Ecto neural progenitor cell (in vitro differentiated cells): ENCODE results near the gene CELA2A.
"Not testable (repeated sequence)": the region's sequence is repeated elsewhere in the genome, so short reads cannot be mapped to it uniquely, and the experiment has no call there.

Experiments
- DNase-seq: peaks from one replicate; pipeline ENCODE4 v3.0.0-alpha.2; 2018; ENCODE audit warnings: low spot score

Gene CELA2A

GRCh38 chr1:15469821-15470448 lies 13.4 kb downstream of the CELA2A start:
- DNase-seq = not testable (repeated sequence)

- DNase-seq = not testable (repeated sequence)
These were observed 14.5 kb downstream of the CELA2A start for GRCh38 chr1:15471067-15471466.

DNA sequence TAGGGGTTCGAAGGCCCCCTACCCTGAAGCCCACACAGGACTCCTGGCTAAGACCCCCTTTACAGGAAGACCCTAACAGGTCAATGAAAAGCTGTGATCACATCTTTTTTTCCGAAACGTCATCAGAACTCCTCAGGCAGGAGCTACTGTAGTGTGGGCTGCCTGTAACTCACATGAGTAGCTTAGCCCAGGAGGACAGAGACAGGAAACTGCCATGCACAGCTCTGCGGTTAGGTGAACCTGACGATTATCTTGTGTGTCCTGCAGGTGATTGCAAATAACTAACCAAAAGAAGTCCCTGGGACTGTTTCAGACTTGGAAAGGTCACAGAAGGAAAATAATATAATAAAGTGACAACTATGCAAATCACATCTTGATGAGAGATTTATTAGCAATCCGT lies 15.2 kb downstream of the CELA2A start:
- DNase-seq = not testable (repeated sequence)

- no peak for DNase-seq
These were observed 16.1 kb downstream of the CELA2A start for GRCh38 chr1:15472587-15472986.

DNA sequence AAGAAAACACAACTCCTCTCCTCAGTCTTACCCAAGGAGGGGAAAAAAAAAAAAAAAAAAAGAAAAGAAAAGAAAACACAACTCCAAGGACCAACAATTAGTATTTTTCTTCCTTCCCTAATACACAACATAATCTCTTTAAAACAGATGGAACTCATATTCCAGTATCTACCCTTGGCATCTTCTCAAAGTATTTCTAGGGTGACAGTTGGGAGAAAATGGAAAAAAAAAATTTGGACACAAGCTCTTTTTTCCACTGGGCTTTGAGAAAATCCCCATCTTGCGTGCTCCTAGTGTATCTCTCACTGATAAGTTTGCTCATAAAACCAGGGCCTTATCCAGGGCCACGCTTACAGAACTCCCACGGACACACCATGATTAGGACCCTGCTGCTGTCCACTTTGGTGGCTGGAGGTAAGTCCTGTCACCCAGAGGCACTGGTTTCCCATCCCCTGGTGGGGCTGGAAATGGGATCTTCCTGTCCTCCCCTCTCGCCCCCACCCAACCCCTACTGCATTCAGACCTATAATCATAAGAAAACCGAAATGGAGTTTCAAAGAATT lies 19.3 kb downstream of the CELA2A start, which contains the start of gene CELA2B:
CELA2B (plus strand) TSS at position 353 of the 563 bp plus-strand sequence; CDS start at position 375, 22 bp downstream.
- no peak for DNase-seq

DNA sequence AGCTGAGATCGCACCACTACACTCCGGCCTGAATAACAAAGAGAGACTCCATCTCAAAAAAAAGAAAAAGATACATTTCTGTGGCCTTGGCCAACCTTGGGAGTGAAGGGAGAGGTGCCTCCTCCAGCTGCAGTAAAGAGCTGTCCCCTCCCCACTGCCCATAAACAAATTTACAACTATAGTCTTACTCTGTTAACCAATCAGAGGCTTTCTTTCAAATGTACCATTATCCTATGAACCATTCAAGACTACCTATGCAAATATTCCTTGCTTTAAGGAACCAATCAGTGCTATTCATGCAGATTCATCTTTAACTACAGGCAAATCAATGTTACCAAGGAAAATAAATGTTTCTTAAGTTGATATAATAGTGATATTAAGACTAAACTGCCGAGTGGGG lies 20.4 kb downstream of the CELA2A start:
- DNase-seq = no peak

- no peak for DNase-seq
These were observed 21.2 kb downstream of the CELA2A start for GRCh38 chr1:15477646-15478212.

- no peak for DNase-seq
These were observed 23.3 kb downstream of the CELA2A start for GRCh38 chr1:15479654-15480347.

DNA sequence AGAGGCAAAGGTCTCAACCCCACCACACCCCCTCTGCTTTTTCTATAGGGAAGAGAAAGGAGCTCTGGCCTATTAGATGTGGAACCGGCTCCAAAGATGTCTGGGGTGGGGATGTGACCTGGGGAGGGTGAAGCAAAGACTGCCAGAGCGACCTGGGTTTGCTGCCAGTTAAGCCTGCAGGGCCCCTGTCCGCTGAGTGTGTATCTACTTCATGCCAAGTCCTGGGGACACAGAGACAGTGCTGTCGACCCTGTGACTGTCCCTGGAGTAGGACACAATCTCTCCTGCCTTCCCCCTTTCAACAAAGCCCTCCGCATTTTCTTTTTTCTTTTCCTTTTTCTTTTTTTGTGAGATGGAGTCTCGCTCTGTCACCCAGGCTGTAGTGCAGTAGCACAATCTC lies 25.9 kb downstream of the CELA2A start:
- not testable (repeated sequence) for DNase-seq

- DNase-seq = not testable (repeated sequence)
These were observed 26.5 kb downstream of the CELA2A start for GRCh38 chr1:15482983-15483543.

- DNase-seq = no peak
These were observed 27.4 kb downstream of the CELA2A start for GRCh38 chr1:15483971-15484370.

DNA sequence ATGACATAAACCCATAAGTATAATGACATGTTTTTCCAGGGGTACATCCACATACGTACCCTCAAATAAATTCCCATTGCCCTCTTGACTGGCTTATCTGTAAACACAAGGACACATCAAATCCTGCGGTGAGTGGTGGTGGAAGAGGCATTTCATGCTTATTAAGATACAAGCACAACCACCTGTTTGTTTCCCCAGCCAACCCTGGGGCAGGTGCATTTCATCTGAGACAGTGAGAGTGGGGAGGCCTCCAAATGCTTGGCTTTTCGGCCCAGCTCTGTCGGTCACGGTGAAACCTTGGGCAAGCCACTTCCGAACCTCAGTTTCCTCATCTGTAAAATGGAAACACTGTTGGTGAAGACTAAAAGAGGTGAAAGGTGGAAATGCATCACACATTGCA lies 27.9 kb downstream of the CELA2A start:
- not testable (repeated sequence) for DNase-seq

- DNase-seq = no peak
These were observed 29.1 kb downstream of the CELA2A start for GRCh38 chr1:15485636-15486035.

DNA sequence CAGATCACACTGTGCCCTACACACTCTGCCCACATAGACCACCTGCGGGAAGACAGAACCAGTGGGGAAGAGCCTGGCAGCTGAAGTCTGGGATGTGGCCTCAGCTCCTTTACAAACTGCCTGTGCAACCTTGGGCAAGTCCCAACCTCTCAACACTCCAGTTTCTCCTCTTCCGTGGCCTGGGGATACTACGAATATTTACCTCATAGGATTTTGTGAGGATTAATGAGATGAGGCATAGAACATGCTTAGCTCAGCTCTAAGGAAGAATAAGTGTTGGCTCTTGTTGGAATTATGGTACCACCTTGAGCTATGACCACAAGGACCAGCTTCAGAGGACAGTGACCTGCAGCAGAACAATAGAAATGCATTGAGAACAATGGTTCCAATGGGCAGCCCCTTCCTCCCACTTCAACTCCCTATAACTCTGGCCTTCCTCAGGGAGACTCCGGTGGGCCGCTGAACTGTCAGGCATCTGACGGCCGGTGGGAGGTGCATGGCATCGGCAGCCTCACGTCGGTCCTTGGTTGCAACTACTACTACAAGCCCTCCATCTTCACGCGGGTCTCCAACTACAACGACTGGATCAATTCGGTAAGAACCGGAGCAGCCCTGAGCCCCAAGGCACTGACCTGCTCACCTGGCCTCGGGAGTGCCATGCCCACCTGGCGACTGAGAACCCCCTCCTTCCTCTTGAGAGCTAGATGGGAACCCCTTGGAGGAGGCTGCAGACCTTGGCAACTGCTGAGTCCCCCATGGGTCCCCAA lies 30.5 kb downstream of the CELA2A start:
- DNase-seq = not testable (repeated sequence)

GRCh38 chr1:15488371-15488770 lies 31.8 kb downstream of the CELA2A start:
- DNase-seq = no peak

- no peak for DNase-seq
These were observed 32.7 kb downstream of the CELA2A start for GRCh38 chr1:15489052-15489736.

DNA sequence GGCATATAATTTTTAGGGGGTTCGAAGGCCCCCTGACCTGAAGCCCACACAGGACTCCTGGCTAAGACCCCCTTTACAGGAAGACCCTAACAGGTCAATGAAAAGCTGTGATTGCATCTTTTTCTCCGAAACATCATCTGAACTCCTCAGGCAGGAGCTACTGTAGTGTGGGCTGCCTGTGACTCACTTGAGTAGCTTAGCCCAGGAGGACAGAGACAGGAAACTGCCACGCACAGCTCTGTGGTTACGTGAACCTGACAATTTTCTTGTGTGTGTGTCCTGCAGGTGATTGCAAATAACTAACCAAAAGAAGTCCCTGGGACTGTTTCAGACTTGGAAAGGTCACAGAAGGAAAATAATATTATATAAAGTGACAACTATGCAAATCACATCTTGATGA lies 34.5 kb downstream of the CELA2A start:
- DNase-seq = not testable (repeated sequence)

DNA sequence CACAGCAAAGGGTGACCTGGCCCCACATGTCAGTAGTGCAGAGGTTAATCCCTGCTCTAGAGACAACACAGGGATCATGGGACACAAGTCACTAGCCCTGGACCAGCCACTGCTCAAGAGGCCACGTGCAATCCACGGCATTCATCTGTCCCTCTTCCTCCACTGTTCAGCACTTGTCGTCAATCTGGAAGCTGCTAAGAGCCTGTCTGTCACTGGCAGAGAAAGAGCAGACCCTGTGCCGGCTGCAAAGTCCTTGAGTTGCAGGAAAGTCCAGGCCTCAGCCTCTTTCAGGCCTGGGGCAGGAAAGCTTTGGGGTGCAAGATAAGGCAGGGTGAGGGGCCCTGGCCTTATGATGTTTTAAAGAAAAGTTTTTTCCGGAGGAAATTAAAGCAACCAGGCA lies 36.1 kb downstream of the CELA2A start:
- no peak for DNase-seq

DNA sequence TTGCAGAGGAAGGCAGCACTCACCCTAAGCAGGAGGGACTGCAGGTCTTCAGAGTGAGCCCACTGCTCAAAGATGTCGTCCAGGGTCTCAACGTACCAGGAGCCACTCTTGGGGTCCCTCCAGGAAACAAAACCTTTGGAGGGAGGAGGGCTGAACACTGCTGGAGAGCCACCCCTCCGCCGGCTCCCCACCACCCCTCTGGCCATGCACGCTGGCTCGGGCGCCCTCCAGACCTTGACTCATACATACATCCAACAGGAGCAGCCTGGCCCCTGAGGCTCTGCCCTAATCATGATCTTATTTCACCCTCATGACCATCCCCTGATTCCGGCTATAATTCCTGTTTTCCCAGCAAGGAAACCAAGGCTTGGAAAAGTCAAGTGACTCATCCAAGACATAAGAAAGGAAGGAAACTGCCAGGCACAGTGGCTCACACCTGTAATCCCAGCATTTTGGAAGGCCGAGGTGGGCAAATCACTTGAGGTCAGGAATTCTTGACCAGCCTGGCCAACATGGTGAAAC lies 37.4 kb downstream of the CELA2A start:
- DNase-seq = no peak

- no peak for DNase-seq
These were observed 43.9 kb downstream of the CELA2A start for GRCh38 chr1:15500184-15501178.
